HepG2 (cell line): ENCODE data around the gene HNRNPA1L2. TPM values are rescaled to one million over a fixed set of nuclear protein-coding genes. Genes with fewer than 3 reads are reported as not detected.

Experiments used
- CENPX ChIP-seq: sonication (generic); formaldehyde crosslinking; IDR thresholded peaks from 2 replicates; pipeline ENCODE4 v1.9.0; 2021; ENCODE audit warnings: mild to moderate bottlenecking, missing genetic modification reagents, moderate library complexity
- ESRRA ChIP-seq: sonication (generic); formaldehyde crosslinking; IDR thresholded peaks from 2 replicates; pipeline ENCODE4 v1.5.1; 2020; ENCODE audit warnings: mild to moderate bottlenecking, low read depth, missing genetic modification reagents
- JUN ChIP-seq: sonication (generic); formaldehyde crosslinking; IDR thresholded peaks from 2 replicates; pipeline ENCODE4 v1.4.0; 2020; ENCODE audit warnings: mild to moderate bottlenecking, missing genetic modification reagents
- MAFG ChIP-seq: sonication (generic); formaldehyde crosslinking; IDR thresholded peaks from 2 replicates; pipeline ENCODE4 v1.5.1; 2020; ENCODE audit warnings: mild to moderate bottlenecking, missing genetic modification reagents
- MLXIP ChIP-seq: sonication (generic); formaldehyde crosslinking; IDR thresholded peaks from 2 replicates; pipeline ENCODE4 v1.9.0; 2021; ENCODE audit warnings: missing genetic modification reagents, borderline replicate concordance
- NRL ChIP-seq: sonication (generic); formaldehyde crosslinking; IDR thresholded peaks from 2 replicates; pipeline ENCODE4 v1.5.0; 2020; ENCODE audit warnings: missing genetic modification reagents, mild to moderate bottlenecking, moderate library complexity, borderline replicate concordance
- PCBP2 ChIP-seq: fragments of 200-400 bp; formaldehyde crosslinking; optimal IDR thresholded peaks from 2 replicates; pipeline ENCODE3; 2018; ENCODE audit warnings: low read length, low read depth; ENCODE audit not compliant: poor library complexity, severe bottlenecking
- PHF20 ChIP-seq: sonication (generic); formaldehyde crosslinking; IDR thresholded peaks from 2 replicates; pipeline ENCODE4 v1.5.0; 2020; ENCODE audit warnings: mild to moderate bottlenecking, missing genetic modification reagents
- PLRG1 ChIP-seq: fragments of 450-650 bp; conservative IDR thresholded peaks from 2 replicates; pipeline ENCODE4 v1.6.1; 2016
- SNAPC5 ChIP-seq: sonication (generic); formaldehyde crosslinking; IDR thresholded peaks from 2 replicates; pipeline ENCODE4 v1.8.1; 2023; ENCODE audit warnings: mild to moderate bottlenecking, missing genetic modification reagents, borderline replicate concordance
- SRSF4 ChIP-seq: fragments of 200-400 bp; formaldehyde crosslinking; IDR thresholded peaks from one replicate; pipeline ENCODE4 v1.6.1; 2018; ENCODE audit warnings: mild to moderate bottlenecking, low read depth, low read length, moderate library complexity; ENCODE audit not compliant: poor library complexity, severe bottlenecking
- ZNF407 ChIP-seq: sonication (generic); formaldehyde crosslinking; IDR thresholded peaks from one replicate; pipeline ENCODE4 v1.5.1; 2020; ENCODE audit warnings: mild to moderate bottlenecking, missing genetic modification reagents; ENCODE audit errors: not compliant biosample characterization
- ZNF513 ChIP-seq: sonication (generic); formaldehyde crosslinking; conservative IDR thresholded peaks from 2 replicates; pipeline ENCODE4 v1.5.0; 2020; ENCODE audit warnings: missing genetic modification reagents
- polyA plus RNA-seq, 8 experiments: library from polyadenylated mRNA; depleted of rRNA in 3 of 8; stranded (reverse) in 7 of 8; unstranded in 1 of 8; fragments of >200 nt; fragmentation: Illumina TruSeq in 4 of 8; extraction: Trizol in 4 of 8; gene quantifications; 2 replicates each; pipeline versions ENCODE4 v1.2.1 to v1.2.3, GENCODE V29; 2011 to 2016; ENCODE audit warnings: low read depth in 4 of 8, missing spikeins in 1 of 8, mixed read lengths in 1 of 8; ENCODE audit not compliant: insufficient read depth in 1 of 8
- total RNA-seq, 5 experiments: library from RNA; depleted of rRNA; stranded (reverse); fragments of >200 nt; fragmentation: Illumina TruSeq; extraction: Trizol; gene quantifications; 2 replicates each; pipeline ENCODE4 v1.2.3, GENCODE V29; 2016; ENCODE audit warnings: low read depth in 1 of 5

HNRNPA1L2 gene
- total and polyA plus RNA-seq, 2 of the 13 experiments (the other 11 are each of a cell fraction or from before 2014, with no cell fraction given), result 3.6 to 7.1 TPM

GRCh38 chr13:52652196-52652979, 10.2 kb downstream of the HNRNPA1L2 start, which contains the start of gene SUGT1 (continued):
- no peak for TF ChIP-seq MLXIP (CRISPR knock-in tag)
- TF ChIP-seq SRSF4, result no peak
- 0 out of 2 replicates have a peak, but pooled peaks have one; percentile 46 for TF ChIP-seq SNAPC5 (CRISPR knock-in tag)
- peak; percentile 76 for TF ChIP-seq ZNF407 (CRISPR knock-in tag)
- TF ChIP-seq PCBP2, result no peak
- no peak; the same call in 1 of the 2 replicates for TF ChIP-seq ZNF513 (CRISPR knock-in tag)
- no peak for TF ChIP-seq ESRRA (CRISPR knock-in tag)
- no peak for TF ChIP-seq CENPX (CRISPR knock-in tag)
- no peak for TF ChIP-seq JUN
- peak; percentile 86 for TF ChIP-seq PHF20 (CRISPR knock-in tag)
- no peak for TF ChIP-seq NRL
- no peak for TF ChIP-seq MAFG (CRISPR knock-in tag)
- TF ChIP-seq PLRG1, result no peak
